GM19452 (cell line): ENCODE measurements around the gene CD48.

Source experiments
- ATAC-seq: cut with Tn5 transposase; IDR thresholded peaks from one replicate; pipeline ENCODE4 v1.9.1; 2021; ENCODE audit not compliant: unreplicated experiment

The CD48 gene

GRCh38 chr1:160680399-160680798 is 31.2 kb downstream of the CD48 start:
- no peak for ATAC-seq

- no peak for ATAC-seq
These were observed 31.7 kb downstream of the CD48 start for GRCh38 chr1:160679893-160680292.

- no peak for ATAC-seq
These were observed 34.6 kb downstream of the CD48 start for GRCh38 chr1:160676869-160677597.

- ATAC-seq = peak; percentile 70
These were observed 35.8 kb downstream of the CD48 start for GRCh38 chr1:160675641-160676410.

- no peak for ATAC-seq
These were observed 37.2 kb downstream of the CD48 start for GRCh38 chr1:160674415-160674814.

- ATAC-seq = no peak
These were observed 38.6 kb downstream of the CD48 start for GRCh38 chr1:160672789-160673695.

GRCh38 chr1:160671603-160672517 is 39.8 kb downstream of the CD48 start:
- ATAC-seq = no peak

- no peak for ATAC-seq
These were observed 40.9 kb downstream of the CD48 start for GRCh38 chr1:160670701-160671100.

- ATAC-seq = no peak
These were observed 41.8 kb downstream of the CD48 start for GRCh38 chr1:160669802-160670201.

GRCh38 chr1:160669276-160669675 is 42.3 kb downstream of the CD48 start:
- ATAC-seq = no peak

- no peak for ATAC-seq
These were observed 43.7 kb downstream of the CD48 start for GRCh38 chr1:160667896-160668295.

- no peak for ATAC-seq
These were observed 45.6 kb downstream of the CD48 start for GRCh38 chr1:160666079-160666442.

GRCh38 chr1:160665330-160666078 is 46.1 kb downstream of the CD48 start:
- ATAC-seq = no peak

- peak; percentile 74 for ATAC-seq
These were observed 47.0 kb downstream of the CD48 start for GRCh38 chr1:160664573-160665051.

GRCh38 chr1:160662910-160663309 is 48.7 kb downstream of the CD48 start:
- no peak for ATAC-seq

GRCh38 chr1:160659566-160659965 is 52.1 kb downstream of the CD48 start:
- no peak for ATAC-seq

- ATAC-seq = no peak
These were observed 52.8 kb downstream of the CD48 start for GRCh38 chr1:160658814-160659193.

- ATAC-seq = no peak
These were observed 53.3 kb downstream of the CD48 start for GRCh38 chr1:160658162-160658813.

GRCh38 chr1:160657250-160657781 is 54.3 kb downstream of the CD48 start:
- no peak for ATAC-seq
